NCI-H1417 (cell line): ENCODE data around the gene PARP1.
"Not testable (repeated sequence)": the region's sequence is repeated elsewhere in the genome, so short reads cannot be mapped to it uniquely, and the experiment has no call there.

Experiments used
- DNase-seq, 3 experiments: peaks; one replicate each; lab custom pipeline; 2025; lab: John Stamatoyannopoulos, UW

PARP1 gene

GRCh38 chr1:226407497-226408284, at the start of gene PARP1:
PARP1 (minus strand) TSS chr1:226408093; CDS start chr1:226407929, 164 bp downstream.
- DNase-seq: peak; percentile 83 to 93 (median 93)

- DNase-seq: no peak
Observed at GRCh38 chr1:226457307-226457712, 49.4 kb upstream of the PARP1 start.

GRCh38 chr1:226455843-226456242, 48.0 kb upstream of the PARP1 start:
- no peak for DNase-seq

GRCh38 chr1:226454349-226454748, 46.5 kb upstream of the PARP1 start:
- no peak for DNase-seq

GRCh38 chr1:226453015-226453704, 45.3 kb upstream of the PARP1 start:
- DNase-seq: no peak

GRCh38 chr1:226450688-226451087, 42.8 kb upstream of the PARP1 start:
- DNase-seq: no peak

- no peak for DNase-seq
Observed at GRCh38 chr1:226449823-226450222, 41.9 kb upstream of the PARP1 start.

- no peak for DNase-seq
Observed at GRCh38 chr1:226447932-226448665, 40.2 kb upstream of the PARP1 start.

- DNase-seq: no peak
Observed at GRCh38 chr1:226446094-226446493, 38.2 kb upstream of the PARP1 start.

GRCh38 chr1:226444901-226445300, 37.0 kb upstream of the PARP1 start:
- DNase-seq: no peak

- DNase-seq: no peak
Observed at GRCh38 chr1:226443439-226443838, 35.5 kb upstream of the PARP1 start.

GRCh38 chr1:226443033-226443432, 35.1 kb upstream of the PARP1 start:
- DNase-seq: no peak

GRCh38 chr1:226441629-226442028, 33.7 kb upstream of the PARP1 start:
- no peak for DNase-seq

GRCh38 chr1:226440512-226440911, 32.6 kb upstream of the PARP1 start:
- DNase-seq: no peak

GRCh38 chr1:226438007-226438406, 30.1 kb upstream of the PARP1 start:
- DNase-seq: peak in 1 of 3 experiments; percentile 8

- peak; percentile 56 to 83 (median 81) for DNase-seq
Observed at GRCh38 chr1:226436855-226437491, 29.1 kb upstream of the PARP1 start.

GRCh38 chr1:226436472-226436854, 28.6 kb upstream of the PARP1 start:
- no peak for DNase-seq

GRCh38 chr1:226433341-226433720, 25.4 kb upstream of the PARP1 start:
- DNase-seq: peak in 1 of 3 experiments; percentile 20

GRCh38 chr1:226432586-226433340, 24.9 kb upstream of the PARP1 start:
- DNase-seq: no peak

- DNase-seq: not testable (repeated sequence)
Observed at GRCh38 chr1:226431898-226432297, 24.0 kb upstream of the PARP1 start.
